ENCODE results near the gene TBP.

TBP gene

GRCh38 chr6:170561555-170561954 is 7.4 kb downstream of the TBP start:
- H3K9ac ChIP-seq (ENCODE audit: low read depth in 1 of 2, low read length in 2 of 2) = no peak overlapping the region
- no peaks in the 10 kb centered on the region for H3K9me3 ChIP-seq (ENCODE audit: control insufficient read depth in 2 of 2, low read length in 2 of 2)
- no peak overlapping the region for H3K27ac ChIP-seq (ENCODE audit: low read depth in 2 of 2, low read length in 2 of 2)
- H3K4me1 ChIP-seq (ENCODE audit: control insufficient read depth in 2 of 2, insufficient read depth in 2 of 2, low read length in 2 of 2) = no peaks in the 10 kb centered on the region
- H3K27me3 ChIP-seq (ENCODE audit: control insufficient read depth in 2 of 2, insufficient read depth in 2 of 2, low read length in 2 of 2) = no peaks in the 10 kb centered on the region
- peaks cover 32 to 49% of the 10 kb centered on the region in 2 donors for H3K36me3 ChIP-seq (ENCODE audit: control insufficient read depth in 2 of 2, insufficient read depth in 2 of 2, low read length in 2 of 2)
- H3K4me3 ChIP-seq (ENCODE audit: low read length in 2 of 2) = no peak overlapping the region

- Histone ChIP-seq H3K9ac (ENCODE audit: low read depth in 1 of 2, low read length in 2 of 2) (no peak overlapping the region), H3K36me3 (ENCODE audit: control insufficient read depth in 2 of 2, insufficient read depth in 2 of 2, low read length in 2 of 2) (peaks cover 41 to 58% of the 10 kb centered on the region in 2 donors), H3K9me3 (ENCODE audit: control insufficient read depth in 2 of 2, low read length in 2 of 2) (no peaks in the 10 kb centered on the region), H3K27me3 (ENCODE audit: control insufficient read depth in 2 of 2, insufficient read depth in 2 of 2, low read length in 2 of 2) (no peaks in the 10 kb centered on the region), H3K4me3 (ENCODE audit: low read length in 2 of 2) (no peak overlapping the region), H3K4me1 (ENCODE audit: control insufficient read depth in 2 of 2, insufficient read depth in 2 of 2, low read length in 2 of 2) (no peaks in the 10 kb centered on the region), H3K27ac (ENCODE audit: low read depth in 2 of 2, low read length in 2 of 2) (no peak overlapping the region)
Measured at GRCh38 chr6:170564936-170565530, 10.9 kb downstream of the TBP start.

- H3K36me3 ChIP-seq (ENCODE audit: control insufficient read depth in 2 of 2, insufficient read depth in 2 of 2, low read length in 2 of 2) = peaks cover 49 to 55% of the 10 kb centered on the region in 2 donors
- no peak overlapping the region for H3K9ac ChIP-seq (ENCODE audit: low read depth in 1 of 2, low read length in 2 of 2)
- H3K4me3 ChIP-seq (ENCODE audit: low read length in 2 of 2) = no peak overlapping the region
- H3K4me1 ChIP-seq (ENCODE audit: control insufficient read depth in 2 of 2, insufficient read depth in 2 of 2, low read length in 2 of 2) = no peaks in the 10 kb centered on the region
- no peaks in the 10 kb centered on the region for H3K27me3 ChIP-seq (ENCODE audit: control insufficient read depth in 2 of 2, insufficient read depth in 2 of 2, low read length in 2 of 2)
- no peaks in the 10 kb centered on the region for H3K9me3 ChIP-seq (ENCODE audit: control insufficient read depth in 2 of 2, low read length in 2 of 2)
- H3K27ac ChIP-seq (ENCODE audit: low read depth in 2 of 2, low read length in 2 of 2) = no peak overlapping the region
Measured at GRCh38 chr6:170572704-170573466, 18.7 kb downstream of the TBP start.

GRCh38 chr6:170575250-170575649 is 21.1 kb downstream of the TBP start:
- no peaks in the 10 kb centered on the region for H3K27me3 ChIP-seq (ENCODE audit: control insufficient read depth in 2 of 2, insufficient read depth in 2 of 2, low read length in 2 of 2)
- H3K9ac ChIP-seq (ENCODE audit: low read depth in 1 of 2, low read length in 2 of 2) = no peak overlapping the region
- no peak overlapping the region for H3K4me3 ChIP-seq (ENCODE audit: low read length in 2 of 2)
- no peaks in the 10 kb centered on the region for H3K9me3 ChIP-seq (ENCODE audit: control insufficient read depth in 2 of 2, low read length in 2 of 2)
- H3K4me1 ChIP-seq (ENCODE audit: control insufficient read depth in 2 of 2, insufficient read depth in 2 of 2, low read length in 2 of 2) = no peaks in the 10 kb centered on the region
- H3K27ac ChIP-seq (ENCODE audit: low read depth in 2 of 2, low read length in 2 of 2) = no peak overlapping the region
- H3K36me3 ChIP-seq (ENCODE audit: control insufficient read depth in 2 of 2, insufficient read depth in 2 of 2, low read length in 2 of 2) = peaks cover 45 to 54% of the 10 kb centered on the region in 2 donors

GRCh38 chr6:170578909-170579308 is 24.7 kb downstream of the TBP start:
- peaks cover 4% of the 10 kb centered on the region in 2 donors for H3K4me1 ChIP-seq (ENCODE audit: control insufficient read depth in 2 of 2, insufficient read depth in 2 of 2, low read length in 2 of 2)
- no peak overlapping the region for H3K27ac ChIP-seq (ENCODE audit: low read depth in 2 of 2, low read length in 2 of 2)
- H3K4me3 ChIP-seq (ENCODE audit: low read length in 2 of 2) = no peak overlapping the region
- no peak overlapping the region for H3K9ac ChIP-seq (ENCODE audit: low read depth in 1 of 2, low read length in 2 of 2)
- no peaks in the 10 kb centered on the region for H3K9me3 ChIP-seq (ENCODE audit: control insufficient read depth in 2 of 2, low read length in 2 of 2)
- no peaks in the 10 kb centered on the region for H3K27me3 ChIP-seq (ENCODE audit: control insufficient read depth in 2 of 2, insufficient read depth in 2 of 2, low read length in 2 of 2)
- peaks cover 49 to 57% of the 10 kb centered on the region in 2 donors for H3K36me3 ChIP-seq (ENCODE audit: control insufficient read depth in 2 of 2, insufficient read depth in 2 of 2, low read length in 2 of 2)

GRCh38 chr6:170583756-170584180 is 29.6 kb downstream of the TBP start:
- Histone ChIP-seq H3K4me1 (ENCODE audit: control insufficient read depth in 2 of 2, insufficient read depth in 2 of 2, low read length in 2 of 2) (peaks cover 10 to 11% of the 10 kb centered on the region in 2 donors), H3K27ac (ENCODE audit: low read depth in 2 of 2, low read length in 2 of 2) (peak overlapping the region; percentile 78 to 90), H3K9me3 (ENCODE audit: control insufficient read depth in 2 of 2, low read length in 2 of 2) (no peaks in the 10 kb centered on the region), H3K36me3 (ENCODE audit: control insufficient read depth in 2 of 2, insufficient read depth in 2 of 2, low read length in 2 of 2) (peaks cover 23 to 29% of the 10 kb centered on the region in 2 donors), H3K9ac (ENCODE audit: low read depth in 1 of 2, low read length in 2 of 2) (peak overlapping the region; percentile 84 to 89), H3K4me3 (ENCODE audit: low read length in 2 of 2) (peak overlapping the region; percentile 85 to 93), H3K27me3 (ENCODE audit: control insufficient read depth in 2 of 2, insufficient read depth in 2 of 2, low read length in 2 of 2) (no peaks in the 10 kb centered on the region)

GRCh38 chr6:170584181-170584953 is 30.2 kb downstream of the TBP start, which contains the start of gene PDCD2:
PDCD2 (minus strand) TSS chr6:170584637; CDS start chr6:170584581, 56 bp downstream.
- H3K27ac ChIP-seq (ENCODE audit: low read depth in 2 of 2, low read length in 2 of 2) = peak within 1 kb of the TSS; percentile 78 to 90
- no peaks in the 10 kb centered on the region for H3K9me3 ChIP-seq (ENCODE audit: control insufficient read depth in 2 of 2, low read length in 2 of 2)
- H3K4me1 ChIP-seq (ENCODE audit: control insufficient read depth in 2 of 2, insufficient read depth in 2 of 2, low read length in 2 of 2) = peaks cover 10 to 11% of the 10 kb centered on the region in 2 donors
- peaks cover 19 to 23% of the 10 kb centered on the region in 2 donors for H3K36me3 ChIP-seq (ENCODE audit: control insufficient read depth in 2 of 2, insufficient read depth in 2 of 2, low read length in 2 of 2)
- no peaks in the 10 kb centered on the region for H3K27me3 ChIP-seq (ENCODE audit: control insufficient read depth in 2 of 2, insufficient read depth in 2 of 2, low read length in 2 of 2)
- peak within 1 kb of the TSS; percentile 86 to 89 for H3K9ac ChIP-seq (ENCODE audit: low read depth in 1 of 2, low read length in 2 of 2)
- peak within 1 kb of the TSS; percentile 85 to 93 for H3K4me3 ChIP-seq (ENCODE audit: low read length in 2 of 2)

GRCh38 chr6:170584954-170585498 is 30.9 kb downstream of the TBP start:
- Histone ChIP-seq H3K9ac (ENCODE audit: low read depth in 1 of 2, low read length in 2 of 2) (peak overlapping the region; percentile 86 to 89), H3K27ac (ENCODE audit: low read depth in 2 of 2, low read length in 2 of 2) (peak overlapping the region; percentile 78 to 90), H3K36me3 (ENCODE audit: control insufficient read depth in 2 of 2, insufficient read depth in 2 of 2, low read length in 2 of 2) (peaks cover 19 to 21% of the 10 kb centered on the region in 2 donors), H3K9me3 (ENCODE audit: control insufficient read depth in 2 of 2, low read length in 2 of 2) (no peaks in the 10 kb centered on the region), H3K4me1 (ENCODE audit: control insufficient read depth in 2 of 2, insufficient read depth in 2 of 2, low read length in 2 of 2) (peaks cover 10 to 11% of the 10 kb centered on the region in 2 donors), H3K27me3 (ENCODE audit: control insufficient read depth in 2 of 2, insufficient read depth in 2 of 2, low read length in 2 of 2) (no peaks in the 10 kb centered on the region), H3K4me3 (ENCODE audit: low read length in 2 of 2) (peak overlapping the region; percentile 85 to 93)

GRCh38 chr6:170590725-170591124 is 36.6 kb downstream of the TBP start:
- Histone ChIP-seq H3K27ac (ENCODE audit: low read depth in 2 of 2, low read length in 2 of 2) (no peak overlapping the region), H3K27me3 (ENCODE audit: control insufficient read depth in 2 of 2, insufficient read depth in 2 of 2, low read length in 2 of 2) (no peaks in the 10 kb centered on the region), H3K9me3 (ENCODE audit: control insufficient read depth in 2 of 2, low read length in 2 of 2) (peaks cover 0 to 2% of the 10 kb centered on the region in 2 donors), H3K4me3 (ENCODE audit: low read length in 2 of 2) (no peak overlapping the region), H3K4me1 (ENCODE audit: control insufficient read depth in 2 of 2, insufficient read depth in 2 of 2, low read length in 2 of 2) (no peaks in the 10 kb centered on the region), H3K9ac (ENCODE audit: low read depth in 1 of 2, low read length in 2 of 2) (no peak overlapping the region), H3K36me3 (ENCODE audit: control insufficient read depth in 2 of 2, insufficient read depth in 2 of 2, low read length in 2 of 2) (no peaks in the 10 kb centered on the region)
